ENCODE measurements around the gene NINJ1. TPM values are rescaled to one million over a fixed set of nuclear protein-coding genes. Genes with fewer than 3 reads are reported as not detected.

The NINJ1 gene
- total and polyA plus RNA-seq, 3 donors from 2014 or later: 99.3 to 152 (median 148) TPM

- peak; percentile 60 for DNase-seq
- WGBS, 2 donors: 22 to 31% methylated on average over 6 to 11 of the region's 11 CpGs
- H3K9me3 ChIP-seq: no peaks in the 10 kb centered on the region
- H3K27me3 ChIP-seq: no peaks in the 10 kb centered on the region
- peaks cover 52% of the 10 kb centered on the region for H3K4me1 ChIP-seq
- intact Hi-C loops (cut with DNase I; ENCODE audit: low total_unique reads): no loop called here
- H3K36me3 ChIP-seq (ENCODE audit: low read depth, missing control alignments): no peaks in the 10 kb centered on the region
- peak overlapping the region; percentile 94 to 99 for H3K27ac ChIP-seq
- TF ChIP-seq POLR2A (IDR thresholded peaks at IDR 0.05): no peak
- no peak for TF ChIP-seq CTCF (IDR thresholded peaks at IDR 0.05)
- H3K4me3 ChIP-seq: peak overlapping the region; percentile 61 to 93
Observed at GRCh38 chr9:93094658-93095204, 39.3 kb downstream of the NINJ1 start.

GRCh38 chr9:93093877-93094657, 40.0 kb downstream of the NINJ1 start:
- no peaks in the 10 kb centered on the region for H3K27me3 ChIP-seq
- no peaks in the 10 kb centered on the region for H3K36me3 ChIP-seq (ENCODE audit: low read depth, missing control alignments)
- no peaks in the 10 kb centered on the region for H3K9me3 ChIP-seq
- peaks cover 47% of the 10 kb centered on the region for H3K4me1 ChIP-seq
- intact Hi-C loops (cut with DNase I; ENCODE audit: low total_unique reads): no loop called here
- 38 to 62% methylated on average over 3 to 6 of the region's 7 CpGs for WGBS, 2 donors
- H3K27ac ChIP-seq: peak overlapping the region; percentile 94 to 99
- TF ChIP-seq CTCF (IDR thresholded peaks at IDR 0.05): no peak
- no peak for TF ChIP-seq POLR2A (IDR thresholded peaks at IDR 0.05)
- DNase-seq: no peak
- H3K4me3 ChIP-seq: no peak overlapping the region

- H3K27me3 ChIP-seq: no peaks in the 10 kb centered on the region
- H3K9me3 ChIP-seq: no peaks in the 10 kb centered on the region
- TF ChIP-seq CTCF (IDR thresholded peaks at IDR 0.05): no peak
- TF ChIP-seq POLR2A (IDR thresholded peaks at IDR 0.05): no peak
- no peak for DNase-seq
- WGBS, 2 donors: 41 to 53% methylated on average over 11 of the region's 11 CpGs
- intact Hi-C loops (cut with DNase I; ENCODE audit: low total_unique reads): no loop called here
- peaks cover 41% of the 10 kb centered on the region for H3K4me1 ChIP-seq
- H3K4me3 ChIP-seq: no peak overlapping the region
- peak overlapping the region; percentile 4 to 99 for H3K27ac ChIP-seq
- no peaks in the 10 kb centered on the region for H3K36me3 ChIP-seq (ENCODE audit: low read depth, missing control alignments)
Observed at GRCh38 chr9:93093127-93093876, 40.7 kb downstream of the NINJ1 start.

GRCh38 chr9:93092251-93092991, 41.6 kb downstream of the NINJ1 start:
- H3K9me3 ChIP-seq: no peaks in the 10 kb centered on the region
- peaks cover 32% of the 10 kb centered on the region for H3K4me1 ChIP-seq
- intact Hi-C loops (cut with DNase I; ENCODE audit: low total_unique reads): no loop called here
- H3K4me3 ChIP-seq: no peak overlapping the region
- no peaks in the 10 kb centered on the region for H3K36me3 ChIP-seq (ENCODE audit: low read depth, missing control alignments)
- no peak for DNase-seq
- WGBS, 2 donors: 70 to 93% methylated on average over 5 to 7 of the region's 7 CpGs
- TF ChIP-seq POLR2A (IDR thresholded peaks at IDR 0.05) (no peak), CTCF (IDR thresholded peaks at IDR 0.05) (no peak)
- H3K27ac ChIP-seq: peak overlapping the region in 1 of 2 donors; percentile 99
- H3K27me3 ChIP-seq: no peaks in the 10 kb centered on the region
